Ureter (tissue), 1 donor: ENCODE results near the gene PDGFC. TPM values are rescaled to one million over a fixed set of nuclear protein-coding genes. Genes with fewer than 3 reads are reported as not detected.
A peak's percentile ranks its signal among the peaks of the same experiment; 100 is the strongest.

Experiments used
- DNase-seq: peaks from one replicate; pipeline ENCODE4 v3.0.0-alpha.2; 2020; ENCODE audit warnings: low spot score
- total RNA-seq: library from RNA; stranded (reverse); gene quantifications from one replicate; pipeline ENCODE4 v1.2.4, GENCODE V29; 2023
- donor health status: DM: yes; HTN: yes; CAD: no.

The PDGFC gene
- total RNA-seq, 1 donor from 2014 or later: 13.8 TPM

- DNase-seq: no peak
Measured at GRCh38 chr4:156974264-156974663, 2.7 kb upstream of the PDGFC start.

- no peak for DNase-seq
Measured at GRCh38 chr4:156972379-156973015, 898 bp upstream of the PDGFC start.

DNA sequence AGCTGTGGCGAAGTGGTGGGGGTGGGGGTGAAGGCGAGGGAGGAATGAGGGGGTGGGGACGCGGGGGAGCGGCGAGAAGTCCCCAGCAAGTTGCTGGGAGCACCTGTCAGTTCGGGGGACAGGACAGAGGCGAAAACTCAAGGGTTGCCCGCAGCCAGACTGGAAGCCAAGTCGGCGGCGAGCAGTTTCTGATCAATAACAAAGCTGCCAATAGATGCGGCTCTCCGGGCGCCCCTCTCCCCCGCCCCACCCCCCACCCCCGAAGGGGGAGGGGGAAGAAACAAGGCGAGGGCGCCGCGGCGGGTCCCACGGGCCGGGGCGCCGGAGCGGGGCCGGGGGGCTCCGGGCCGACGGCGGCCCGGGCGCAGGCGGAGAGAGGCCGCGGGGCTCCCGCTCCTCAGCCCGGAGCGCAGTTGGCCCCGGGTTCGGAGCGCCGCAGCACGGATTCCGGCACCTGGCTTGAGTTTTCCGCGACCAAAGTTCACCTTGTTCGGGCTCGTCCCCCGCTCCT, 379 bp downstream of the PDGFC start:
- DNase-seq: no peak

GRCh38 chr4:156970501-156971164, 966 bp downstream of the PDGFC start:
- DNase-seq: peak; percentile 72

DNA sequence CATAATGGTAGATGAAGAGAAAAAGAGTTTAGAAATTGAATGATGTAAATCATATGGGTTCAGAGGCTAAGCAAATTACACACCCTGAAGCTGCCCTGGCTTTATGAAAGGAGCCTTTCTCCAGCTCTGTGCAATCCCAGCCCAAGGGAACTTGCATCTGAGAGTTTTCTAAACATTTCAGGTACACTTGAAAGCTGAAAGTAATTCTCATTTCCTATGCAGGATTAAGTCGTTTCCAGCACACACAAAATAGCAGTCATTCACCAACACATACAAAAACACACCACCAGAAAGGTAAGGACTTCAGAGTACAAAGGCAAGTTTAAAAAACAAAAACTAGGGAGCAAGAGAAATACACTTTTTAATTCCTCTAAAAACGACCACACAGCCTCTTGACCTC, 1.7 kb downstream of the PDGFC start:
- no peak for DNase-seq

- DNase-seq: no peak
Measured at GRCh38 chr4:156969101-156969500, 2.5 kb downstream of the PDGFC start.

- peak; percentile 81 for DNase-seq
Measured at GRCh38 chr4:156968479-156968984, 3.1 kb downstream of the PDGFC start.

- no peak for DNase-seq
Measured at GRCh38 chr4:156966836-156967235, 4.8 kb downstream of the PDGFC start.

GRCh38 chr4:156963419-156963818, 8.2 kb downstream of the PDGFC start:
- no peak for DNase-seq

- DNase-seq: no peak
Measured at GRCh38 chr4:156962528-156962974, 9.0 kb downstream of the PDGFC start.

DNA sequence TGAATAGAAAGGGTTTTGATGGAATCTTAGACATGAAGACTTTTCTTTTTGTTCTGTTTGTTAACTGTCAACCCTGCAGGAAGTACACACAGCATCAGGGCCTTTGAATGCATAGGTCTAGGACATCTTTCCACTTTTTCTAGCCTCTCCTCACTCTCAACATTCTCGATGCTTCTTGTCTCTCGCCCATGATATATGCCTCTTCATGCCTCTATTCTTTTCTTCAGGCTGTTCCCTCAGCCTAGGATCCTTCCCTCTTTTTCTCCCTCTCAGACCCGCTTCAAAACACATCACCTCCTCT, 9.6 kb downstream of the PDGFC start:
- no peak for DNase-seq

- DNase-seq: no peak
Measured at GRCh38 chr4:156961196-156962057, 10.2 kb downstream of the PDGFC start.

DNA sequence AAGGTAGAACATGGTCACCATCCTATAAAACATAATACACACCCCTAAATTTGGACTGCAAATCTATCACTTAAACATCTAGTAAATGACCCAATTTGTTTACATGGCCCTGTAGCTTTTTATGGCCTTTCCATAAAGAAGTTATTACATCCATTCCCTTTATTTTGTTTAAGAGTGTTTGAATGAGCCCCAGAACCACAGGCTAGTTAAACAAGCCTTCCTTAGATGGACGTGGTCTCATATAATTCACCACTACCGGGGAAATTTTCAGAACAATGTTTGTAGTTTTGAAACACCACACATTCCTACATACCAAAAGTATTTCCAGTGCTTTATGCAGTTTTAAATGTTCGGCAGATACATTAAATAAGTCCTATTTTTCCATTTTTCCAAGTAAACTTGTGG, 12.3 kb downstream of the PDGFC start:
- DNase-seq: no peak

DNA sequence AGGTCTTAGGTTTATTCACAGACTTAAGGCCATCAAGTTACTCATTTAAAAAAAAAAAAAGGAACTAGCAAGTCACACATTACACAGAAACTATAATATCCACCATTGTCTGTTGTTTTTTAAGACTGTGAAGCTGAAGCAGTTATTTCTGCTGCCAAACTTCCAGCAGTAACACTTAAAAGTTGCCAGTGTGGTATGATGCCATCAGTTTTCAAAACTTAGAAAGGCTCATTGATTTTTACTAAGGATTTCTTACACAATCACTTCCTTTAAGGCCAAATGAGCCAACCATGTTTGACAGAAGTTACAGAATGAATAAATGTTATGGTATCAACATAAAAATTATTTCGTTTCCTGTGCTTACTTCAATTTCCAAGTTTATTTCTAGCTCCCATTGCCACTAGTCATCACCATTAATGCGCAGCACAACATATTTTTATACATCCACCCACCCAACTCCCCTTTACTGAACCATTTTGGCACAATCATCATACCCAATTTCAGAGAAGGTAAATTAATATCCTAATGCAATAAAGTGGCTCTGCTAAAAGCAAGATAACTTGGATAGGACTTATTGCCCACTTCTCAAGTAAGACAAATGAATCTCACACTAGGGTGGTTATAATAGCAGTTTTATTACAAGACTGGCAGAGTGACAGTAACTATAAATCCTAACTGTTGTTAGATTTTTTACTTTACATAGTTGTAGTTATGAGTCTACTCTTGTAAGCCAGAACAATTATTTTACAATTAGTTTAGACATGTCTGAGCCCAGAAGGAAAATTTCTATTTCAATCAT, 13.1 kb downstream of the PDGFC start:
- no peak for DNase-seq

DNA sequence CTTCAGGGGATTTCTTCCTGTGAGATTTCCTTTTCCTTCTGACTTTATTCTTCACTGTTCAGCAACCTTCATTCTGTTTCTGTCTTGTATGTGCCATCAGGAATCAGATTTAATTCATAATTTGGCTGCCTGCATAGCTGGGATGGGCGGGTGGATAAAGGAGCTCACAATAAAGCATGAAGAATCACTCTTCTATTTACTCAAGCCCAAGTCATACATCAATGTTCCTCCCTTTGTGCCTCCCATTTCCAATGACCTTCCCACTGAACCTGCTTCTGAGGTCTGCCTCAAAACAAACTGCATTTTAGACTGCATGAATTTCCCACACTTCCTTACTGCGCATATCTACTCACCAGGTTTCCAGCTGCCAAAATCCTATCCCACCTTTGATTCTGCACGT, 14.0 kb downstream of the PDGFC start:
- no peak for DNase-seq

DNA sequence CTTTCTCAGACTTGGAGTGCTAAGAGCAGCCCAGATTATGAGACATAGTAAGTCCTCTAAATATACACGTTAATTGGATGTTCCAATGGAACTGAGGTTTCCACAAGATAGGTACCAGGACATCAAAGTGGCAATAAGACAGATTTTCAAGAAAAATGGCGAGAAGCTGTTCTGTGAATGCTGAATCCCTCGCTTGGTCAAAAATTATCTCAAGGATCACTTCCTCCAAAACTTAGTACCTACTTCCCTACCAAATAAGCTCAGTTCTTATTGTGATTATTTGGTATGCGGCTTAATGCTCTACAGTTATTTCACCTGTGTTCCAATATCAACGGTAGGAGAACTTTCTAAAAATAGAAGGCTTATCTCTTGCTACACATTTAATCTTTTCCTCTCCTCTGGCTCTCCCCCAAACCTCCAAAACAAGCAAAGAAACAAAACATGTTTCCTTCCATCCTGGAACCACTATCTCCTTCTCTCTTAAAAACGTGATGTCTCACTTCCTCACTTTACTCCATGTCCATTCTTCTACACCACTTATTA, 14.7 kb downstream of the PDGFC start:
- DNase-seq: no peak

DNA sequence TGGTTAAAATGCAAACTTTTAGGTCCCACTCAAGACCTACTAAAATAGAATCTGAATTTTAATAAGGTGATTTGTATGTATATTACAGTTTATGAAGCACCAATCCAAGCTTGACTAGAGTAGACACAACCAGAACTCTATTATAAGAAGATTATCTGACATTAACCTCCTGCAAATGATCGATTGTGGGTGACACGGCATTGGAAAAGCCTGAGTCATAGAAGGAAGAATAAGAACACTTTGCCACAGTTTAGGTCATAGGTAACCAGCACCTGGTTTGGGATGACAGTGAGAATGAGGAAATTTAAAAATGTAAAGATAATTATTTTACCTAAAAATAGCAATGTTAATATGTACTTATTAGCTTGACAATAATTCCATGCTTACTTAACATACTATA, 15.2 kb downstream of the PDGFC start:
- DNase-seq: no peak

DNA sequence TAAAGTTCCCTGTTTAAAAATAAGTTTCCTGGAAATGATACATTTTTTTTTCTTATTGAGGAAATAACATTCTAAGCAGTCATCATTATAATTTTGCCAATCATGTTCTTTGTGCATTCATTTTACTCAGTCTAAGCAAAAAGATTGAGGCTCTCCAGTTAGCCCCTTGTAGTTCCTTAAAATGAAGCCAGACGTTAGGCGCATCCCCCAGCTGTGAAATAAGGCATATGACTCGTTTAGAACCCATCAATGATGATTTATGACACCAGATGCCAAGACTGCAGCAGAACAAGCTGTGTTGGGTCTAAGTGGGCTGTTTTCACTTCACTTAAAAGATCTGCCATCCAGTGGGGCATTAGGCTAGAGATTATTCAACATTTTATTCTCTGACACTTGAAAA, 17.0 kb downstream of the PDGFC start:
- DNase-seq: no peak

DNA sequence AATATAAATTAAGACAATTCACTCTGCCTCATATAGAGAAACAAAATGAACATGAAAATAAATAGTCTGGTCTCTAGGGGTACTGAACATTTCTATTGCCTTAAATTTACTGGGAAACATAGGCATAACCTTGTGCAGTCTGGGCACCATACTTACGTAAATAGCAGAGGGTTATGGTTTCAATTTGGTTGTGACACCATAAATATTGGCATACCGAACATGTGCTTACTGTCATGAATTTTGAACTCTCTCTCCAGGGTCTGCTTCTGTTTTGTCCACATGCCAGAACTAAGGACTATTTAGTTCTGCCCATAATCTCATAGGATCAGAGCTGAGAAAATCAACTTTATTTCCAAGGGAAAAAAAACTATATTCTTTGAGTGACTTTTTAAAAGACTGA, 17.6 kb downstream of the PDGFC start:
- no peak for DNase-seq

DNA sequence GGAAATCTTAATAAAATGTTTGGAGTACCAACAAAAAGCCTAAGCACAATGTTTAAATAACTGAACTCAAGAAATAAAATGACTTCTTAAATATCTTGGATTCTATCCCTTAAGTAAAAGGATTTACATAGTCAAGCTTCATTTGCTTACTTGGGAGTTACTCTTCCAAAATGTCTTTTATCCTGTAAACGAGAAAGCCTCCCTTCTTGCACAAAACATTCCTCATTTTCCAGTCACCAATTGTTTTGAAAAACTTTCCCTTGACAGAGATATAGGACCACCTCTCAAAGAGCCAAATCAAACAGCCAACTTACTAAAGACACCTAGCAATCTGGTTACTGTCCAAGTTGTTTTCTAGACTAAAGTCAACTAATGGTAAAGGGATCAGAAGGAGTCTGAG, 18.6 kb downstream of the PDGFC start:
- DNase-seq: no peak

GRCh38 chr4:156952078-156952759, 19.4 kb downstream of the PDGFC start:
- DNase-seq: no peak
